SK-N-SH treated with all-trans-retinoic acid at 6 μM for 48 hours (cell line): ENCODE results near the gene PRDM8.

Experiments used
- ARNTL ChIP-seq: fragments of 450-650 bp; formaldehyde crosslinking; IDR thresholded peaks from 2 replicates; pipeline ENCODE4 v1.5.0; 2020; ENCODE audit warnings: low read depth, mild to moderate bottlenecking, moderate library complexity, borderline replicate concordance
- CSRNP3 ChIP-seq: fragments of 250-450 bp; sonication (Bioruptor Pico); IDR thresholded peaks from 2 replicates; pipeline ENCODE4 v1.5.1; 2021; ENCODE audit warnings: mild to moderate bottlenecking, moderate library complexity
- GLIS3 ChIP-seq: fragments of 250-450 bp; sonication (Bioruptor Pico); IDR thresholded peaks from 2 replicates; pipeline ENCODE4 v1.5.0; 2020; ENCODE audit warnings: mild to moderate bottlenecking, moderate library complexity
- ISL1 ChIP-seq: fragments of 250-450 bp; sonication (Bioruptor Pico); IDR thresholded peaks from 2 replicates; pipeline ENCODE4 v2.1.2; 2022; ENCODE audit warnings: mild to moderate bottlenecking, moderate library complexity
- TCF4 ChIP-seq: fragments of 250-450 bp; sonication (Bioruptor Pico); IDR thresholded peaks from 2 replicates; pipeline ENCODE4 v1.8.0; 2021; ENCODE audit warnings: mild to moderate bottlenecking, moderate library complexity, borderline replicate concordance
- TOX ChIP-seq: fragments of 250-450 bp; sonication (Bioruptor Pico); IDR thresholded peaks from 2 replicates; pipeline ENCODE4 v1.8.0; 2021; ENCODE audit warnings: mild to moderate bottlenecking, moderate library complexity, borderline replicate concordance
- ZC3H10 ChIP-seq: fragments of 250-450 bp; sonication (Bioruptor Pico); IDR thresholded peaks from 2 replicates; pipeline ENCODE4 v1.5.1; 2021; ENCODE audit warnings: mild to moderate bottlenecking, moderate library complexity
- ZFP3 ChIP-seq: fragments of 250-450 bp; sonication (Bioruptor Pico); IDR thresholded peaks from 2 replicates; pipeline ENCODE4 v1.5.0; 2020; ENCODE audit warnings: mild to moderate bottlenecking, moderate library complexity
- ZNF70 ChIP-seq: fragments of 450-650 bp; formaldehyde crosslinking; IDR thresholded peaks from 2 replicates; pipeline ENCODE4 v1.5.0; 2020; ENCODE audit warnings: mild to moderate bottlenecking, moderate library complexity
- ZNF8 ChIP-seq: fragments of 450-650 bp; formaldehyde crosslinking; IDR thresholded peaks from 2 replicates; pipeline ENCODE4 v1.5.0; 2020; ENCODE audit warnings: mild to moderate bottlenecking, moderate library complexity
- TF ChIP-seq, protein P1 (sequence below): fragments of 250-450 bp; sonication (Bioruptor Pico); IDR thresholded peaks from 2 replicates; pipeline ENCODE4 v1.8.0; 2020; ENCODE audit warnings: mild to moderate bottlenecking, moderate library complexity, borderline replicate concordance

DNA sequence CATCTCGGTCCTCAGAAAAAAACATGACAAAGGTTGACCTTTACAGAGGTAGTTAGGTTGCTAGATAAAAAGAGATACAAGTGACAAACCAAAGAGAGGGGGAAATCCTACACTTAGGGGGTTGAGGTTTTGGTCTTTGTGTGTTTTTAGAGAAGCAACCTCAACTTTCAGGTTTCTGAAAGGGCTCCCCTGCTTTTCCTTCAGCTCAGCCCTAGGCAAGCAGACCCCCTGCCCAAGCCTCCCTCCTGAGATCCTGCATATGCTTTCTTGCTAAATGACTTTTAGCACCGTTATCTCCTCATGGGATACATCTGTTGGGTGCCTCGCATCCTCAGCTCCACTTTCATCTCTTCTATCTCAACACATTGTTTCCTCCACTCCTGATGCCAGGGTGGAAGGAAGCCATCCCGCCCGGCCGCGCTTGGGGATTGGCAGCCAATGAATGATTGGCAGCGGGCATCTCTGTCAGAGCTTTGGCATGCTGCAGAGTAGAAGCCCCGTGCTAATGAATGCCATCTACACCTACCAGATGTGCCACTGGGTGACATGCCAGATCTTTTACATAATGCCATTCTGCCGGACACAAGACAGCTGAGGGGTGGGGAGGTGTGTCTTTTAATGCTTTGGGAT is 15.0 kb upstream of the PRDM8 start:
- TF ChIP-seq GLIS3 (CRISPR knock-in tag) (no peak), CSRNP3 (no peak), ISL1 (CRISPR knock-in tag) (no peak), ZNF70 (no peak), TCF4 (CRISPR knock-in tag) (no peak), TOX (CRISPR knock-in tag) (no peak), ZFP3 (CRISPR knock-in tag) (no peak), ARNTL (CRISPR knock-in tag) (no peak), ZNF8 (no peak), ZC3H10 (no peak)
- TF ChIP-seq, protein P1, sequence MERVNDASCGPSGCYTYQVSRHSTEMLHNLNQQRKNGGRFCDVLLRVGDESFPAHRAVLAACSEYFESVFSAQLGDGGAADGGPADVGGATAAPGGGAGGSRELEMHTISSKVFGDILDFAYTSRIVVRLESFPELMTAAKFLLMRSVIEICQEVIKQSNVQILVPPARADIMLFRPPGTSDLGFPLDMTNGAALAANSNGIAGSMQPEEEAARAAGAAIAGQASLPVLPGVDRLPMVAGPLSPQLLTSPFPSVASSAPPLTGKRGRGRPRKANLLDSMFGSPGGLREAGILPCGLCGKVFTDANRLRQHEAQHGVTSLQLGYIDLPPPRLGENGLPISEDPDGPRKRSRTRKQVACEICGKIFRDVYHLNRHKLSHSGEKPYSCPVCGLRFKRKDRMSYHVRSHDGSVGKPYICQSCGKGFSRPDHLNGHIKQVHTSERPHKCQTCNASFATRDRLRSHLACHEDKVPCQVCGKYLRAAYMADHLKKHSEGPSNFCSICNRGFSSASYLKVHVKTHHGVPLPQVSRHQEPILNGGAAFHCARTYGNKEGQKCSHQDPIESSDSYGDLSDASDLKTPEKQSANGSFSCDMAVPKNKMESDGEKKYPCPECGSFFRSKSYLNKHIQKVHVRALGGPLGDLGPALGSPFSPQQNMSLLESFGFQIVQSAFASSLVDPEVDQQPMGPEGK (CRISPR knock-in tag) = no peak
